Stimulated activated naive CD8-positive, alpha-beta T cell treated with anti-CD3 and anti-CD28 coated beads, Interleukin-15, Interleukin-2, amounts not matched to agents 100 U/mL and 50 U/mL, for 24 hours (primary cell): ENCODE results near the gene CDH4.

Experiments
- ATAC-seq: fragments of 150-1000 bp; cut with Tn5 transposase; one replicate; pipeline ENCODE4 v1.10.0; 2021
- DNase-seq: peaks from one replicate; pipeline ENCODE4 v3.0.0; 2021

Gene CDH4

GRCh38 chr20:61251529-61252393 is at the start of gene CDH4:
Gene CDH4 (plus strand): TSS chr20:61252261.
- no peak for ATAC-seq

GRCh38 chr20:61203320-61203719 is 48.7 kb upstream of the CDH4 start:
- DNase-seq (no peak), ATAC-seq (no peak)

More at GRCh38 chr20:61251529-61252393, at the start of gene CDH4:
- DNase-seq = no peak

DNA sequence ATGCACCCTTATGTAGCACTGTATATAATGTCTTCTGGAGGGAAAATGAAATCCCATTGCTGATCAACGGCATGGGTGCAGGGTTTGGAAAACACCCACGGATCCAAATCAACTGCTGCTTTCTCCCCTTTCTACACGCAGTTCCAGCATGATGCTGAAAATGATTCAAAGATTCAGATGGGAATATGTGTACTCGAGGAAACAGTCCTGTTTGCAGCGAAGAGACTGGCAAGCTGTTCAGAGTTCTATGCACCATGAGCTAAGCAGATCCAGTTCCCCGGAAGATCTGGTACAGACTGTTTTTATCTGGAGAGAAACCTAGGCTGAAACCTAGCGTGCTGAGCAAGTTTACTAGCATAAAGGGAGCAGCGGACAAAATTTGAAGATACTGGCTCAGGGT is 47.9 kb upstream of the CDH4 start:
- ATAC-seq (no peak), DNase-seq (no peak)

DNA sequence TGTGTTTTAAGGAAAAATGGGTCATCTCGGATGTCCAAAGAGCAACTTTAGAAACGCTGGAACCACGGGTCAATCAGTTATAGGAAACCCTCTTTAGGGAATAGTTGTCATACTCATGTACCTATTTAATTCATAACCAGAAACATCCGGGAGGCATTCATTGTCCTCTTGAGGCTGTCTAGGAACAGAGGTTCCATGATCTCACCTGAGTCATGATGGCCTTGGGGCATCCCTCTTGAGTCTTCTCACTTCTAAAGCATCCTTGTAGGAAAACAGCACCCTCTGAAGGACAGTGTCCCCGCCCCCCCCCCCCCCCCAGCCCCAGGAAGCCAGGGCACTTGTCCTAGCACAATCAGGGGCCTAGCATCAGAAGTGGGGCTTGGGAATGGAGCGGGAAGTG is 46.3 kb upstream of the CDH4 start:
- no peak for ATAC-seq
- no peak for DNase-seq

DNA sequence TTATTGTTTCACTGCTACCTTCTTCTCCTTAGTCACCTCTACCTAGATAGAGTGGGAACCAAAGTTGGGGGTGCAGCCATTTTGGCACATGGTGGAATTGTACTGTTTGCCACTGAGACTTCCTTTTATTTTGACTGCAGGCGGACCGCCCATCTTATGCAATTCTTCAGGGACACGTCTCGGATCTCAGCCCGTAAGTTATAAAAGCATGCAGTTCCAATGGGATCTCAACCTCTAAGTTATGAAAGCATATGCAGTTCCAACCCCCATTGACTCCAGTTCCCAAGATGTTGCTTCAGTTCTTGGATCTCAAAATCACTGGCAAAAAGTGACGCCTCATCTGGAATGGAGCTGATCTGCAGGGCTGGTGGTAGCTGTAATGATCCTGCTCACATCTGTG is 41.2 kb upstream of the CDH4 start:
- ATAC-seq (no peak), DNase-seq (no peak)

DNA sequence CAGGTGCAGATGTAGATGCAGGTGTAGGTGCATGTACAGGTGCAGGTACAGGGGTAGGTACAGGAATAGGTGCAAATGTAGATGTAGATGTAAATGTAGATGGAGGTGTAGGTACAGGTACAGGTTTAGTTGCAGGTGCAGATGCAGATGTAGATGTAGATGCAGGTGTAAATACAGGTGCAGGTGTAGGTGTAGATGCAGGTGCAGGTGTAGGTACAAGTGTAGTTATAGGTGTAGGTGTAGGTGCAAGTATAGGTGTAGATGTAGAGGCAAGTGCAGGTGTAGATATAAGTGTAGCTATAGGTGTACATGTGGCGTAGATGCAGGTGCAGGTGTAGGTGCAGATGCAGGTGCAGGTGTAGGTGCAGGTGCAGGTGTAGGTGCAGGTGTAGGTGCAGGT is 34.2 kb upstream of the CDH4 start:
- no peak for DNase-seq
- no peak for ATAC-seq

- DNase-seq (no peak), ATAC-seq (no peak)
Observed at GRCh38 chr20:61219021-61219431, 33.0 kb upstream of the CDH4 start.

DNA sequence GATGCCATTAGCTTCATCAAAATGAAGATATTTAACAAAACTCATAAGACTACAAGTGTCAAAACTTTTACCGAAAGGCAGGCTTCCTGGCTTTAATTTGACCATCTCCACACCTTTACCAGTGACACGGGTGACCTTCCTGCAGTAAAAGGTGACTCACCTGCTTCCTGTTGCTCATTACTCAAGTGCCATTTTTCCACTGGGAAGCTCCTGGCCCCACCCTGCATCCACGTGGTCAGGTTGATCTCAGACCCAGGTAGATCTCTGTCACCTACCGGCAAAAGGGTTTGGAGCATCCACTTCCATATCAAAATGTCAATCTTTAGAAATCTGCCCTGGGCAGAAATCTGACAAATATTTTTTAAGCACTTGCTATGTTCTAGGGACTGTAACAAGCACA is 31.9 kb upstream of the CDH4 start:
- DNase-seq (no peak), ATAC-seq (no peak)

DNA sequence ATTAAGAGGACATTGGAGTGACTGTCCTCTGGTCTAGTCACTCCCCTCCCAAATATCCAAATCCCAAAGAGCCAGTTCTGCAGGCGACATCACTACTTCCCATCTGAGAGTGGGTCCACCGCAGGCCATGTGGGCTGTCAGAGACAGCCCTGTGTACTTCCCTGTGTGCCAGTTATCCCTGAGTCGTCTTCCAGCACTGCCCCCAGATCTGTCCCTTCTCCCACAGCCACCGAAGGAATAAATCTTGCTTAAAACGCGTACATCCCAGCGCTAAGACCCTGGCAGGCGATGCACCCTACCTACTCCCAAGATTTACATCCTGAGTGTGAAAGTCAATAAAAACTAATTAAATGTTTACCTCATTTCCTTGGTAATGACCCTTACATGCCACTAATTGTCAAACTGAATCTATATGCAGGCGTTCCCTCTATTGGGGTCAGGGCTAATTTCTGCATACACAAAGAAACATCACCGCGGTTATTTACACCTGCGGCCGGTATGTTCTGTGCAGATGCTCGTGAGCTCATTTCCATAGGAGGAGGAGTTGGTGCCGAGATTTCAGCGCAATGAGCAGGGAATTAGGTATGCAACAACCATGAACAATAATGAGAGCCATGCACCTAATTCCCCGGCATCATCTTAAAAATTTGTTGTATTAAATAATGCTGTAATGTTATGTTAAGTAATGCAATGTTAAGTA is 31.3 kb upstream of the CDH4 start:
- ATAC-seq (no peak), DNase-seq (no peak)

DNA sequence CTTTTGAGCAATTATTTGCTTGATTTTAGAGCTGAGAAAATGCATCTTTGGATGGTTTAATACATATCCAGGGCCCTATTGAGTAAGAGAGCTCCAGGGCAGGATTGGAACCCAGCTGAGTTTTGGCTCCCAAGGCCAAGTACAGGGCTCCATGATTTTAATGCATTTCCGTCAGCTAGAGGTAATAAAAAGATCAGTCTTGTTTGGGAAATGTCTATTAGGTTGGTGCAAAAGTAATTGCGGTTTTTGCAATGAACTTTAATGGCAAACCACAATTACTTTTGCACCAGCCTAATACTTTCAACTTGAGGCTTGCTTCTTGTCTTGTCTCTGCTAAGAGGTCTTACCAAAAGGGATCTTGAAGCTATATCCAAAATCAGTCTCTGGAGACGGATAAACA is 29.4 kb upstream of the CDH4 start:
- DNase-seq (no peak), ATAC-seq (no peak)

- no peak for ATAC-seq
- DNase-seq = no peak
Observed at GRCh38 chr20:61223121-61223520, 28.9 kb upstream of the CDH4 start.

DNA sequence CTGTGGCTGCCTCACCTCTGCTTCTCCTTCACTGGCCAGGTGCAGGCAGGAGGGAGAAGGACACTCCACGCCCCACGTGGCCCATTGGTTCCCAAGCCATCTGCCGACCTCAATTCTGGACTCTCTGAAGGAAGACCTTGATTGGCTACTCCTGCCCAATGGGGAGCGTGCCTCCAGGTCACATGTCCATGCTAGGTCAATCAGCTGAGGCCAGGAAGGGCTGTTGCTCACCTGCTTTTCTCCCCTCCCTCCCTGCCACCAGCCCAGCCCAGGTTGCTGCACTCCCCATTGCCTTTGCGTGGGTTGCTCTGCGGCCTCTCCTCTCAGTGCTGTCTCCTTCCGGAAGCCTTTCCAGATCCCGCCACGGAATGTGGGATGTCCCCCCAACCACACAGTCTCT is 21.9 kb upstream of the CDH4 start:
- no peak for ATAC-seq
- no peak for DNase-seq

GRCh38 chr20:61233590-61233989 is 18.5 kb upstream of the CDH4 start:
- DNase-seq = no peak
- no peak for ATAC-seq

DNA sequence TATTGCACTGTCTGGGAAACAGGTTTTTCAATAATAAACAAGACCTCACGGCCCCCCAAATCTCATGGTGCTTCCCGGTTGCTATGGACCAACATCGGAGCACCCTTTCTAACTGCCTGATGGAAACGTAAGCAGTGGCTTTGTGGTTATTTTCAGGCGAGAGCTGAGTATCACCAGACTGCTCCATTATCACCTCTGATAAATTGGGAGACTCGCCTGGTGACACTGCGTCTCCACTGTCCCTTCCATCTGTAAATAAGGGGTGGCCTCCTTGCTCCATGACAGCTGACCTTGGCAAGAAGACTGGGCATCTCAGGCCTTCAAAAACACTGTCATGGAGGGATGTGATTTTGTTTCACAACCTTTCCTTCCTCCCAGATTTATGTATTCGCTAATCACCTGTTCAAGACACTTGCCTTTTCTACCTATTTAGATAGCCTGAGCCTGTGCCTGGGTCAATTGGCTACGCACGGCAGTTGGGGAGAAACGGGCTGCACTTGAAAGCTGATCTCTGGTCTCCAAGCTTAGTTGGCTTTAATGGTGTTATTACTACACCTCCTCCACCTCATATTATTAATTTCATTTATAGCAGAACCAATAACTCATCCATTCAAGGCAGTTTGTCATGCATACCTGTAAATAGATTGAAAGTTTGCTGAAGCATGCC is 17.7 kb upstream of the CDH4 start:
- no peak for DNase-seq

GRCh38 chr20:61236713-61237112 is 15.3 kb upstream of the CDH4 start:
- DNase-seq (no peak), ATAC-seq (no peak)

More for the DNA sequence above, 17.7 kb upstream of the CDH4 start:
- ATAC-seq = no peak

DNA sequence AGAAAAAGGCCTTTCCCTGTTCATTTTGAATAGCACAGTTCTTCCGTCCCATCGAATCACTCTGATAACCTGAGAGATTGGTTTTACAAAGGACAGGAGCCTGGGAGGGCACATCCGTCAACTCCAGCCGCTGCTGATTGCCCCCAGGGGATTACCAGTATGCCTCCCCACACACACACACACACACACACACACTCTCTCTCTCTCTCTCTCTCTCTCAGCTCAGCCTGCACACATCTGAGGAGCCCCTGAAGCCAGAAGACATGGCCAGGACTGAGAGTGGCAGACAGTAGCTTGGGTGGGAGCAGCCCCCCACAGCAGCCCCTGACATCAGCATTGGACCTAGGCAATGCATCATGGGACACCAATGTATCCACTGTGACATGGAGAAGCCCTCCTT is 13.2 kb upstream of the CDH4 start:
- no peak for ATAC-seq
- DNase-seq = no peak

- DNase-seq (no peak), ATAC-seq (no peak)
Observed at GRCh38 chr20:61240814-61241213, 11.2 kb upstream of the CDH4 start.

GRCh38 chr20:61244213-61244612 is 7.8 kb upstream of the CDH4 start:
- ATAC-seq (no peak), DNase-seq (no peak)

GRCh38 chr20:61246269-61246668 is 5.8 kb upstream of the CDH4 start:
- ATAC-seq (no peak), DNase-seq (no peak)

GRCh38 chr20:61249626-61250025 is 2.4 kb upstream of the CDH4 start:
- DNase-seq = no peak
- no peak for ATAC-seq

GRCh38 chr20:61252601-61253263 is 671 bp downstream of the CDH4 start:
- ATAC-seq (no peak), DNase-seq (no peak)

DNA sequence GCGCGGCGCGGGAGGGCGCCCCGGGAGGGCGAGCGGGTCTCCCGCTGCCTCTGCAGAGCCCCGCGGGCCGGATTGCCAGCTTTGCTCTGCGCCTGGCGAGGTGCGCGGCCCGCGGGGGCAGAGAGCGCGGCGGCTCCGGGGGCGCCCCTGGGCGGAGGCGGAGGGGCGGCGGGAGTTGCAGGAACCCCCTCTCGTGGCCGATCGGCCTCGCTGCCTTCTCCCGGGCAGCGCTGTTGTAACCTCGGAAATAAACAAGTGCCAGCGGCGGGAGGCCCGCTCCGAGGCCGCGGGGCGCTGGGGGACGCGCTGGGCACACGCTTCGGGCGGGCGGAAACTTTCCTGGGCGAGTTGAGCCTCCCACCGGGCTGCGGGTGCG is 1.2 kb downstream of the CDH4 start:
- no peak for DNase-seq
- no peak for ATAC-seq
